ENCODE measurements around the gene AKAP8.
"Not testable (repeated sequence)": the region's sequence is repeated elsewhere in the genome, so short reads cannot be mapped to it uniquely, and the experiment has no call there.

- not testable (repeated sequence) for TF ChIP-seq POLR2A (IDR thresholded peaks at IDR 0.05; ENCODE audit: low read depth, low read length); TAF1 (IDR thresholded peaks at IDR 0.05; ENCODE audit: borderline replicate concordance, low read depth, low read length)
Observed at GRCh38 chr19:15341328-15341727, 38.3 kb downstream of the AKAP8 start.
